GM12873 (cell line): ENCODE measurements around the gene SKOR2.

Experiments used
- CTCF ChIP-seq: IDR thresholded peaks from 2 replicates; pipeline ENCODE4 v1.5.1; 2012; ENCODE audit warnings: low read depth, mild to moderate bottlenecking, moderate library complexity, low read length, control low read depth; ENCODE audit not compliant: insufficient read depth; ENCODE audit errors: missing control alignments

Gene SKOR2

DNA sequence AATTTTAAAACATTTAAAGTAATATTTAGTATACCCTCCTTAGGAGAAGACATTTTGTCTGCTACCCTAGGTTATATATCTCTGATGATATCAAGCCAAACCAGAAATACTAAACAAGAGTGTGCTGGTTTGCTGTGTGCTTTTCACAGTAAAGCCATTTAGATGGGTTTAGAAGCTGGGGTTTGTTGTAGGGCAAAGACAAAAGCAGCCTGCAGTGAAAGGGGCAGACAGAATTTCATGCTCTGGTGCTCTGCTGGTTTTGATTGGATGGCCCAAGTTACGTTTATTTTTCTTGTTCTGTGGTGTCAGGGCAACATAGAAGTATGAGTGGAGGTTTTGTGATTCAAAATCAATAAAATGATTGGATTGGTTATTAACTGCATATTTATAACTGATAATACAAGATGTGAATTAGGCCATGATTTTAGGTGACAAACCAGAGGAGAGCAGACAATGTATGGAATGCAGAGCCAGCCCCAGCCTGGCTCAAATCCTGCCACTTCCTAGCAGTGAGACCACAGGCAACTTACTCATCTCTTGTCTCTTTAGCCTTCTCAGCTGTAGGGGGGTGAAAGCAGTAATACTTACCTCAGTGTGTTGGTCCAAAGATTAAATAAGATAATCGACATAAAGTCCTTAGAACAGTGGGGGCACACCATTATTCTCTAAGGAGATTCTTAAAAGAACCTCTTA is 44.4 kb downstream of the SKOR2 start:
- TF ChIP-seq CTCF, result no peak

DNA sequence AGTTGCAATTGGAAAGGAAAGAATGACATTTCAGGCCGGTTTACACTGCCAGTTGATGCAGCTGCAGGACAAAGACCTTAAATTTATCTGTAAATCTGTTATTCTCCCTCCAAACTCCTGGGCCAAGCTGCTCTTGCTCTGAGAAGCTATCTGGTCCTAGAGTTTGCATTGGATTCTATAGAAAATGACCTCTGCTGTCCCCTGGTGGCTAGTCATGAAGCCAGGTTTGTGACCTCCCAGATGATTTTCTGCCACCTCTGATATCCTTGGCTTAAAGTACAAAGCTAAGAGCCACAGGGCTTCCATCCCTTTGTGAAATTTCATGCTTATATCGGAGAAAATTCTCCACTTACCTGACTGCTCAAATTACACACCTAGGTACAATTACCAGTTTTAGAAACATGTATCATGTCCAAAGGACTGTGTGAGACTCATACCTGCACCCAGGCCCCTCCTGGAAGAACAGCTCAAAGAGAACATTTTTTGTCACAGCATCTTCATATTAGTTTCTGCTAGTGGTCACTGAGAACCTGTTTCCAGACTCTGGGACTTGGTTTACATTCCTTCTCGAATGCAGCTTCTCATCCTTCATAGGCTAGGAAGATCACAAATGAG is 46.4 kb downstream of the SKOR2 start:
- TF ChIP-seq CTCF, result peak; percentile 86

DNA sequence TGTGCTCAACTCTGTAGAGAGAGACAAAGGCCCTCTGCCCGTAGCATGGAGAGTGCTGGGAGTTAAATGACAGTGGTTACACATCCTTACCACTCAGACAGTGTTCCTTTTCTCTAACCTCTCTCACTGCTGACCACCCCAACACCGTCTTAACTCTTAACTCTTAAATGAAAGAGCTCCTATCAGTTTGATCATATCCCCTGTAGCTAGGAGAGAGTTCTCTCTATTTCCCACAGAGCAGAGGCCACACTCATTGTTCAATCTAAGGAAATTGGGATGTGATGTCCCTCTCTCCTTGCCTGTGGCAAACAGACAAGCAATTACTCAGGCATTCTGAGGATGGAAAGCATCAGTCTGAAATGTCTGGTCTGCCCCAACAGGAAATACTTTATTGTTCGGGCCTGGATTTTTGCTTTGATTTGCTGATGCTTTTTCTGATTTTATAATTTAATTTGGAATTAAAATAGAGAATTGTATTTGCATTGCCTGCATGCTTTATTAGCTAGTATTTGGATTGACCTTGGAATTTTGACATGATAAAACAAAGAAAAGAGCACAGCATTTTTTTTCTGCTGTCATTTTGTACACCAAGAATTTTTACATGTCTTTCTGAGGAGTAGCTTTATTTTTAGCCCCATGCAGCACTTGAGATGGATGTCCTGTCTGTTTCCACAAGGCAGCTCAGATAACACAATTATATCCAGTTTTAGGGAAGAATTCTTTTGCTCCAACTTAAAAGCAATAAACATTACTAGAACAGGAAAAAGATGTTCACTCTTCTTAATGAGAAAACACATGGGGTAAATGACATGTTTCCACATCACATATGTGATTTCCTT is 47.6 kb downstream of the SKOR2 start:
- TF ChIP-seq CTCF, result no peak

DNA sequence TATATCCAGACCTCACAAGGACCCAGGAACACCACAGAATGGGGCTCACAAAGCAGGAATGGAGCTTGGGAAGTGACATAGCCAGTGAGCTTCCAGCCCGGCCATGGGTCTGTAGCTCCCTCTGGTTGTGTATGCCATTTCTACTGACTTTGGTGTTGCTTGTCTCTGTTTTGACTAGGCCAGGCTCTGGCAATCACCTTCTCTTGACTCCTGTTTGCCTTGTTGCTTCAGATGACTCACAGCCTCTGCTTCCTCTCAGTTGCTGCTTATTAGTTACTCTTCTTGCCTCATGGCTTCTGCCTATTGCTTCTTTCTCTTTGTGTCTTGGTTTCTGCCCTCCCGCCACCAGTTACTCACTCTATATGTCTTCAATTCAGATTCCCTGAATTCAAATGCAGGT is 59.5 kb downstream of the SKOR2 start:
- no peak for TF ChIP-seq CTCF

DNA sequence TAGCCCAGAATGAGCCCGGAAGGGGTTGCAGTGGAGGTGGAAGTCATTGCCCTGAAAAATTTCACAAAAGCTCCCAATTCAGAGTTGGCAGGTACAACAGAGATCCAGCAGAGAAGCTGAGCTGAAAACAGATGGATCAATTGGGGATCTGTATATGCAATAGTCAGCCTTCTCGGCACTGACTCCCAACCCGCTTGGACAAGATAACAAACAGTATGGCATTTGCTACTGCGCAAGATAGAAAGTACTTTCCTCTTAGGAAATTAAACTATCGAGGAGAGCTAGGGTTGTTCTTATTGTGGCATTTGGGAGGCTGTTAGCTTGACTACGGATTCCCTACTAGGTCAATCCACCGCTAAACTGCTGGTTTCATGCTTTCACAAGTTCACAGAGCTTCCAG is 63.7 kb downstream of the SKOR2 start:
- no peak for TF ChIP-seq CTCF

- no peak for TF ChIP-seq CTCF
Measured at GRCh38 chr18:47184419-47185050, 66.9 kb downstream of the SKOR2 start.

- TF ChIP-seq CTCF, result no peak
Measured at GRCh38 chr18:47180765-47181164, 70.7 kb downstream of the SKOR2 start.
